IMR-90 (cell line): Measurements from ENCODE around the gene ACOX2. TPM values are rescaled to one million over a fixed set of nuclear protein-coding genes. Genes with fewer than 3 reads are reported as not detected.
A peak's percentile ranks its signal among the peaks of the same experiment; 100 is the strongest.

Experiments used
- ATAC-seq: fragments of 200-7000 bp; cut with Tn5 transposase; 2 replicates; pipeline ENCODE4 v1.9.1; 2020; ENCODE audit warnings: low read depth, mild to moderate bottlenecking, moderate library complexity
- BruUV-seq: library from RNA; stranded (reverse); fragments of 400-500 nt; replicated peaks from 2 replicates; lab custom pipeline; 2021; lab: Mats Ljungman, UMichigan
- CTCF ChIA-PET: fragments of 300-600 bp; formaldehyde crosslinking; extraction: SDS; loops from one replicate; lab custom pipeline; 2021; ENCODE audit warnings: antibody characterized with exemption; lab: Yijun Ruan, JAX
- POLR2A ChIA-PET: fragments of 300-600 bp; sonication (Branson Sonifier 250); formaldehyde crosslinking; loops from one replicate; lab custom pipeline; 2022; ENCODE audit warnings: antibody characterized with exemption; ENCODE audit not compliant: unreplicated experiment; lab: Charles Lee
- DNase-seq: peaks from one replicate; pipeline ENCODE4 v3.0.0; 2013
- H2AFZ ChIP-seq: replicated peaks from 2 replicates; pipeline ENCODE3; 2013; ENCODE audit warnings: low read length, mild to moderate bottlenecking; ENCODE audit not compliant: poor library complexity
- H2AK5ac ChIP-seq: 2 replicates; pipeline ENCODE4 v1.6.1; 2013; ENCODE audit warnings: low read depth, low read length, inconsistent platforms
- H2AK9ac ChIP-seq: replicated peaks from 2 replicates; pipeline ENCODE3; 2013; ENCODE audit warnings: mild to moderate bottlenecking, low read depth, low read length, moderate library complexity; ENCODE audit not compliant: poor library complexity
- H2BK120ac ChIP-seq: 2 replicates; pipeline ENCODE4 v1.6.1; 2013; ENCODE audit warnings: low read depth, low read length, inconsistent platforms
- H2BK15ac ChIP-seq: 3 replicates; pipeline ENCODE4 v1.6.1; 2013; ENCODE audit warnings: low read depth, low read length, inconsistent platforms
- H2BK20ac ChIP-seq: 2 replicates; pipeline ENCODE4 v1.6.1; 2013; ENCODE audit warnings: low read depth, mild to moderate bottlenecking, inconsistent platforms, low read length, moderate library complexity
- H2BK5ac ChIP-seq: 2 replicates; pipeline ENCODE4 v1.6.1; 2013; ENCODE audit warnings: mild to moderate bottlenecking, low read depth, low read length, inconsistent platforms; ENCODE audit not compliant: poor library complexity, severe bottlenecking
- H3K14ac ChIP-seq: replicated peaks from 2 replicates; pipeline ENCODE4 v1.6.1; 2013; ENCODE audit warnings: low read depth, low read length, inconsistent platforms
- H3K18ac ChIP-seq: 2 replicates; pipeline ENCODE4 v1.6.1; 2013; ENCODE audit warnings: low read depth, low read length, control low read depth
- H3K23ac ChIP-seq: 2 replicates; pipeline ENCODE4 v1.6.1; 2013; ENCODE audit warnings: low read depth, low read length, inconsistent platforms
- H3K27ac ChIP-seq: 2 replicates; pipeline ENCODE4 v1.5.1; 2013; ENCODE audit warnings: mild to moderate bottlenecking, control low read depth, low read length; ENCODE audit not compliant: insufficient read depth
- H3K27me3 ChIP-seq: 2 replicates; pipeline ENCODE4 v1.6.1; 2013; ENCODE audit warnings: low read length; ENCODE audit not compliant: control insufficient read depth, insufficient read depth
- H3K36me3 ChIP-seq: 2 replicates; pipeline ENCODE4 v1.6.1; 2013; ENCODE audit warnings: low read length, mixed read lengths; ENCODE audit not compliant: control insufficient read depth, insufficient read depth
- H3K4ac ChIP-seq: 2 replicates; pipeline ENCODE4 v1.6.1; 2013; ENCODE audit warnings: low read depth, low read length, inconsistent platforms
- H3K4me1 ChIP-seq: 2 replicates; pipeline ENCODE4 v1.6.1; 2013; ENCODE audit warnings: low read length, mixed read lengths; ENCODE audit not compliant: control insufficient read depth, insufficient read depth
- H3K4me2 ChIP-seq: 2 replicates; pipeline ENCODE4 v1.6.1; 2013; ENCODE audit warnings: low read depth, mild to moderate bottlenecking, control low read depth, low read length, moderate library complexity
- H3K4me3 ChIP-seq: 2 replicates; pipeline ENCODE4 v1.5.1; 2013; ENCODE audit warnings: low read depth, mild to moderate bottlenecking, control low read depth, low read length, moderate library complexity; ENCODE audit not compliant: insufficient read depth
- H3K56ac ChIP-seq: 2 replicates; pipeline ENCODE4 v1.6.1; 2013; ENCODE audit warnings: low read length, inconsistent platforms; ENCODE audit not compliant: insufficient read depth; ENCODE audit errors: extremely low read depth
- H3K79me1 ChIP-seq, 2 experiments: 2 replicates each; pipeline ENCODE4 v1.6.1; 2013; ENCODE audit warnings: low read length in 2 of 2, inconsistent platforms in 1 of 2, low read depth in 1 of 2
- H3K9ac ChIP-seq: 2 replicates; pipeline ENCODE4 v1.6.1; 2013; ENCODE audit warnings: low read depth, low read length, control low read depth
- H3K9me1 ChIP-seq: 2 replicates; pipeline ENCODE4 v1.6.1; 2013; ENCODE audit warnings: low read length, inconsistent platforms; ENCODE audit not compliant: insufficient read depth
- H3K9me3 ChIP-seq: 2 replicates; pipeline ENCODE4 v1.6.1; 2013; ENCODE audit warnings: low read length; ENCODE audit not compliant: control insufficient read depth, insufficient read depth
- H4K20me1 ChIP-seq: 2 replicates; pipeline ENCODE4 v1.6.1; 2013; ENCODE audit warnings: low read length, inconsistent platforms; ENCODE audit not compliant: insufficient read depth
- H4K5ac ChIP-seq: 2 replicates; pipeline ENCODE4 v1.6.1; 2013; ENCODE audit warnings: mild to moderate bottlenecking, low read depth, low read length, control low read depth
- H4K8ac ChIP-seq, 2 experiments: 2 replicates each; pipeline ENCODE4 v1.6.1; 2013; ENCODE audit warnings: low read depth in 2 of 2, low read length in 2 of 2, control low read depth in 1 of 2, inconsistent platforms in 1 of 2
- H4K91ac ChIP-seq: 2 replicates; pipeline ENCODE4 v1.6.1; 2013; ENCODE audit warnings: low read depth, low read length, inconsistent platforms; ENCODE audit not compliant: insufficient read depth
- BHLHE40 ChIP-seq: fragments of 150-350 bp; IDR thresholded peaks from 2 replicates; pipeline ENCODE4 v1.6.1; 2016; ENCODE audit warnings: mild to moderate bottlenecking, low read depth, low read length
- CHD1 ChIP-seq: IDR thresholded peaks from 2 replicates; pipeline ENCODE4 v1.6.1; 2012; ENCODE audit warnings: low read depth, low read length, improper control_type of control experiment
- CTCF ChIP-seq: conservative IDR thresholded peaks from 2 replicates; pipeline ENCODE4 v1.5.1; 2012; ENCODE audit warnings: mild to moderate bottlenecking, low read depth, low read length, improper control_type of control experiment
- MAZ ChIP-seq: IDR thresholded peaks from 2 replicates; pipeline ENCODE4 v1.6.1; 2012; ENCODE audit warnings: low read depth, mild to moderate bottlenecking, low read length, improper control_type of control experiment, moderate library complexity, borderline replicate concordance
- NFE2L2 ChIP-seq: fragments of 150-350 bp; IDR thresholded peaks from 2 replicates; pipeline ENCODE4 v1.6.1; 2016; ENCODE audit warnings: low read depth, mild to moderate bottlenecking, low read length
- POLR2A ChIP-seq: IDR thresholded peaks from 2 replicates; pipeline ENCODE4 v1.6.1; 2012; ENCODE audit warnings: mild to moderate bottlenecking, low read depth, low read length
- RAD21 ChIP-seq: IDR thresholded peaks from 2 replicates; pipeline ENCODE4 v1.6.1; 2012; ENCODE audit warnings: low read length, improper control_type of control experiment
- RCOR1 ChIP-seq: IDR thresholded peaks from 2 replicates; pipeline ENCODE4 v1.6.1; 2012; ENCODE audit warnings: mild to moderate bottlenecking, low read length, improper control_type of control experiment; ENCODE audit not compliant: insufficient replicate concordance
- RFX5 ChIP-seq: IDR thresholded peaks from 2 replicates; pipeline ENCODE4 v1.8.0; 2012; ENCODE audit warnings: low read depth, mild to moderate bottlenecking, low read length, moderate library complexity
- SMC3 ChIP-seq: fragments of 150-350 bp; IDR thresholded peaks from 2 replicates; pipeline ENCODE4 v1.6.1; 2016; ENCODE audit warnings: low read depth, mild to moderate bottlenecking, antibody characterized with exemption, low read length, moderate library complexity
- USF2 ChIP-seq: fragments of 150-350 bp; IDR thresholded peaks from 2 replicates; pipeline ENCODE4 v1.6.1; 2017; ENCODE audit warnings: mild to moderate bottlenecking, antibody characterized with exemption, low read length, low read depth
- WGBS, 2 experiments: methylation state at CpG; one replicate each; pipeline versions ENCODE4 v1.1.5 to v1.1.7; 2013; ENCODE audit warnings: missing lambda C conversion rate in 2 of 2; ENCODE audit not compliant: insufficient read length in 1 of 2; ENCODE audit errors: extremely low coverage in 2 of 2; 5-methylcytosine and 5-hydroxymethylcytosine counted together
- dilution Hi-C: fragments of 300-500 bp; cut with HindIII; formaldehyde crosslinking; loops from one replicate; pipeline ENCODE4 v1.14.3; 2018; ENCODE audit warnings: low sequenced_read_pairs; ENCODE audit not compliant: unreplicated experiment
- in situ Hi-C: fragments of 300-500 bp; cut with MboI; formaldehyde crosslinking; loops from 3 replicates; pipeline ENCODE4 v1.14.3; 2019; ENCODE audit warnings: low sequenced_read_pairs, inconsistent platforms, mixed read lengths
- intact Hi-C: fragments of 100-400 bp; cut with micrococcal nuclease; formaldehyde crosslinking; loops from 2 replicates; pipeline ENCODE4 v1.10.0; 2022
- polyA plus RNA-seq, 3 experiments: library from polyadenylated mRNA; depleted of rRNA; stranded (reverse); fragments of >200 nt; gene quantifications; 2 replicates each; pipeline ENCODE4 v1.2.3, GENCODE V29; 2012; ENCODE audit warnings: low replicate concordance in 1 of 3
- total RNA-seq: library from RNA; depleted of rRNA; stranded (reverse); fragments of >200 nt; gene quantifications from 2 replicates; pipeline ENCODE4 v1.2.3, GENCODE V29; 2012

The ACOX2 gene
- total and polyA plus RNA-seq, 2 of the 4 experiments (the other 2 are of a cell fraction), result 15.6 to 32.9 TPM

DNA sequence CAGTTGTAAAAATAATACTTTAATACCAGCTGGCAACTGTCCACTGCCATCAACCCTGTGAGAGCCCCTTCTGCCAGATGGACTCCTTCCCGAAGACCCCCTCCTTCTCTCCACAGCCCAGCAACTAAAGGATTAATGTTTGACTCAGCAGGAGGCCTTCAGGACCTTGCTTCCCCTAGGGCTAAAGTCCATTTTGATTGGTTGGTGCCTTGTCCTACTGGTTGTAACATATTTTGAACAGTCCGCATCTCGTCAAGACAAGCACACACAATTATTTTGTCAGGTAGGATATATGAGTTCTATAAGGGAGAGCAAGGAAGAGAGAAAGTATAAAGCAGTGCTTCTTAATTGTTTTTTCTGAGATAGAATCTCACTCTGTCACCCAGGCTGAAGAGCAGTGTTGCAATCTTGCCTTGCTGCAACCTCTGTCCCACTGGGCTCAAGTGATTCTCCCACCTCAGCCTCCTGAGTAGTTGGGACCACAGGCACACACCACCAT lies 18.6 kb downstream of the ACOX2 start:
- POLR2A ChIA-PET, result no interaction called here
- H3K4me3 ChIP-seq, result no peak overlapping the region
- no peak overlapping the region for H4K8ac ChIP-seq
- H3K56ac ChIP-seq, result no peak overlapping the region
- H4K5ac ChIP-seq, result no peak overlapping the region
- no CpG with 5 or more reads among the region's 3 CpGs for WGBS, 2 experiments
- H3K4me2 ChIP-seq, result no peak overlapping the region
- TF ChIP-seq BHLHE40 (no peak), CTCF (no peak), MAZ (no peak), RFX5 (no peak), RAD21 (no peak), SMC3 (no peak), POLR2A (no peak), USF2 (no peak), RCOR1 (no peak), NFE2L2 (no peak), CHD1 (no peak)
- no peak overlapping the region for H2AFZ ChIP-seq
- no peak overlapping the region for H2AK5ac ChIP-seq
- no TSS peak for BruUV-seq
- H3K4me1 ChIP-seq, result no peaks in the 10 kb centered on the region
- CTCF ChIA-PET, result no interaction called here
- no peaks in the 10 kb centered on the region for H3K9me3 ChIP-seq
- dilution Hi-C loops (no loop called here), in situ Hi-C loops (no loop called here), intact Hi-C loops (no loop called here)
- no peak overlapping the region for H2AK9ac ChIP-seq
- peaks cover 14% of the 10 kb centered on the region; the same call in 1 of the 2 replicates for H3K36me3 ChIP-seq
- no peak overlapping the region for H2BK15ac ChIP-seq
- H3K14ac ChIP-seq, result no peak overlapping the region
- no peaks in the 10 kb centered on the region; the same call in 1 of the 2 replicates for H4K20me1 ChIP-seq
- no peak for DNase-seq
- H4K91ac ChIP-seq, result no peak overlapping the region
- no peaks in the 10 kb centered on the region; the same call in 1 of the 2 replicates for H3K9me1 ChIP-seq
- peak; percentile 42; the same call in 1 of the 2 replicates for ATAC-seq
- no peak overlapping the region for H3K18ac ChIP-seq
- H3K27me3 ChIP-seq, result no peaks in the 10 kb centered on the region
- H3K79me1 ChIP-seq, result no peaks in the 10 kb centered on the region
- no peak overlapping the region for H3K27ac ChIP-seq
- H2BK120ac ChIP-seq, result no peak overlapping the region
- no peak overlapping the region for H2BK5ac ChIP-seq
- H2BK20ac ChIP-seq, result no peak overlapping the region
- H3K4ac ChIP-seq, result no peak overlapping the region
- H3K23ac ChIP-seq, result no peak overlapping the region
- H3K9ac ChIP-seq, result no peak overlapping the region
